OCI-LY7 (cell line): ENCODE results near the gene DGKE.

Source experiments
- EZH2phosphoT487 ChIP-seq: fragments of 200-600 bp; sonication (generic); IDR thresholded peaks from 2 replicates; pipeline ENCODE4 v1.6.1; 2018; ENCODE audit warnings: low read depth, borderline replicate concordance, mild to moderate bottlenecking, mixed run types, antibody characterized with exemption, low read length, moderate library complexity, mixed read lengths
- TF ChIP-seq, protein P1 (sequence below): fragments of 200-600 bp; sonication (generic); conservative IDR thresholded peaks from 2 replicates; pipeline ENCODE4 v1.5.1; 2014; ENCODE audit warnings: mild to moderate bottlenecking, antibody characterized with exemption, low read length, moderate library complexity, mixed read lengths

DNA sequence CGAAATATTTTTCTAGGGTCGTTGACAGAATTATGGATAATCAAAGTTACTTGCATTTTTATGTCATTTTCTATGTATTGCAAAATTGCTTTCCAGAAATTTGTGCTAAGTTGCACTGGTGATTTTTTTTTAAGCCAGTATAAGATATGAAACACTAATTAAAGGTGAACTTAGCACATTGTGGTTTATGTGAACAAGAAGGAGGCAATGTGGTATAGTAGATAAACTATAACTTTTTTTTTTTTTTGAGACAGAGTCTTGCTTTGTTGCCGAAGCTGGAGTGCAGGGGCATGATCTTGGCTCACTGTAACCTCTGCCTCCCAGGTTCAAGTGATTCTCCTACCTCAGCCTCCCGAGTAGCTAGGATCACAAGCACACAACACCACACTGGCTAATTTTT is 13.2 kb downstream of the DGKE start:
- TF ChIP-seq, protein P1, sequence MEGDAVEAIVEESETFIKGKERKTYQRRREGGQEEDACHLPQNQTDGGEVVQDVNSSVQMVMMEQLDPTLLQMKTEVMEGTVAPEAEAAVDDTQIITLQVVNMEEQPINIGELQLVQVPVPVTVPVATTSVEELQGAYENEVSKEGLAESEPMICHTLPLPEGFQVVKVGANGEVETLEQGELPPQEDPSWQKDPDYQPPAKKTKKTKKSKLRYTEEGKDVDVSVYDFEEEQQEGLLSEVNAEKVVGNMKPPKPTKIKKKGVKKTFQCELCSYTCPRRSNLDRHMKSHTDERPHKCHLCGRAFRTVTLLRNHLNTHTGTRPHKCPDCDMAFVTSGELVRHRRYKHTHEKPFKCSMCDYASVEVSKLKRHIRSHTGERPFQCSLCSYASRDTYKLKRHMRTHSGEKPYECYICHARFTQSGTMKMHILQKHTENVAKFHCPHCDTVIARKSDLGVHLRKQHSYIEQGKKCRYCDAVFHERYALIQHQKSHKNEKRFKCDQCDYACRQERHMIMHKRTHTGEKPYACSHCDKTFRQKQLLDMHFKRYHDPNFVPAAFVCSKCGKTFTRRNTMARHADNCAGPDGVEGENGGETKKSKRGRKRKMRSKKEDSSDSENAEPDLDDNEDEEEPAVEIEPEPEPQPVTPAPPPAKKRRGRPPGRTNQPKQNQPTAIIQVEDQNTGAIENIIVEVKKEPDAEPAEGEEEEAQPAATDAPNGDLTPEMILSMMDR = no peak
- TF ChIP-seq EZH2phosphoT487 = no peak
